K562 (cell line): Measurements from ENCODE around the gene MBNL1. TPM values are rescaled to one million over a fixed set of nuclear protein-coding genes. Genes with fewer than 3 reads are reported as not detected.

Source experiments
- C11orf30 ChIP-seq: fragments of 450-650 bp; IDR thresholded peaks from 2 replicates; pipeline ENCODE4 v1.6.1; 2016; ENCODE audit warnings: low read depth, mild to moderate bottlenecking
- HNRNPH1 ChIP-seq: fragments of 200-400 bp; formaldehyde crosslinking; optimal IDR thresholded peaks from 2 replicates; pipeline ENCODE3; 2017; ENCODE audit warnings: low read depth, mild to moderate bottlenecking, low read length, moderate library complexity
- MEIS2 ChIP-seq: fragments of 450-650 bp; IDR thresholded peaks from 2 replicates; pipeline ENCODE4 v1.6.1; 2014; ENCODE audit warnings: mild to moderate bottlenecking; ENCODE audit not compliant: partially characterized antibody
- PPARD ChIP-seq: fragments of 250-450 bp; sonication (Bioruptor Pico); IDR thresholded peaks from 2 replicates; pipeline ENCODE4 v1.8.0; 2022; ENCODE audit warnings: inconsistent platforms, mild to moderate bottlenecking, moderate library complexity
- PREB ChIP-seq: sonication (generic); formaldehyde crosslinking; IDR thresholded peaks from 2 replicates; pipeline ENCODE4 v1.8.1; 2023; ENCODE audit warnings: mild to moderate bottlenecking, missing genetic modification reagents
- PTBP1 ChIP-seq: fragments of 200-400 bp; formaldehyde crosslinking; IDR thresholded peaks from 2 replicates; pipeline ENCODE4 v1.6.1; 2017; ENCODE audit warnings: low read depth, low read length
- RBM15 ChIP-seq: fragments of 200-400 bp; formaldehyde crosslinking; IDR thresholded peaks from 2 replicates; pipeline ENCODE4 v1.6.1; 2018; ENCODE audit warnings: mild to moderate bottlenecking, low read length, moderate library complexity; ENCODE audit not compliant: insufficient read depth
- TAF7 ChIP-seq: fragments of 450-650 bp; IDR thresholded peaks from 2 replicates; pipeline ENCODE4 v1.6.1; 2016; ENCODE audit warnings: missing genetic modification characterization, missing compliant biosample characterization
- TCF3 ChIP-seq: sonication (generic); formaldehyde crosslinking; IDR thresholded peaks from 2 replicates; pipeline ENCODE4 v1.4.0; 2020; ENCODE audit warnings: mild to moderate bottlenecking, missing genetic modification reagents
- THAP12 ChIP-seq: fragments of 250-450 bp; sonication (Bioruptor Pico); IDR thresholded peaks from 2 replicates; pipeline ENCODE4 v1.9.0; 2021; ENCODE audit warnings: mild to moderate bottlenecking, inconsistent platforms
- TSHZ1 ChIP-seq: fragments of 250-450 bp; sonication (Bioruptor Pico); IDR thresholded peaks from 2 replicates; pipeline ENCODE4 v1.4.0; 2020; ENCODE audit warnings: mild to moderate bottlenecking, moderate library complexity
- U2AF1 ChIP-seq: fragments of 200-400 bp; formaldehyde crosslinking; optimal IDR thresholded peaks from 2 replicates; pipeline ENCODE3; 2017; ENCODE audit warnings: mild to moderate bottlenecking, low read depth, low read length, moderate library complexity
- ZBTB11 ChIP-seq, 3 experiments: fragments of 200-800 bp in 1 of 3; fragments of 250-450 bp in 1 of 3; fragments of 450-650 bp in 1 of 3; sonication (Bioruptor Pico) in 1 of 3; sonication (Bioruptor generic) in 1 of 3; formaldehyde crosslinking in 1 of 3; IDR thresholded peaks; 2 replicates each; pipeline versions ENCODE4 v1.6.1 to v1.8.0; 2016 to 2022; ENCODE audit warnings: mild to moderate bottlenecking in 2 of 3, missing genetic modification characterization in 2 of 3, missing compliant biosample characterization in 1 of 3, moderate library complexity in 1 of 3
- ZNF778 ChIP-seq: fragments of 450-650 bp; formaldehyde crosslinking; IDR thresholded peaks from 2 replicates; pipeline ENCODE4 v1.4.0; 2020; ENCODE audit warnings: mild to moderate bottlenecking, moderate library complexity
- polyA plus RNA-seq, 8 experiments: library from polyadenylated mRNA; depleted of rRNA in 4 of 8; stranded (reverse) in 5 of 8; unstranded in 3 of 8; fragments of >200 nt; fragmentation: Nextera tagmentation in 2 of 8; fragmentation: Illumina TruSeq in 1 of 8; extraction: Ambion mirVana in 2 of 8; extraction: Trizol in 1 of 8; gene quantifications; 2 replicates each; pipeline versions ENCODE4 v1.2.1 to v1.2.3, GENCODE V29; 2011 to 2014; ENCODE audit warnings: inconsistent platforms in 1 of 8, missing spikeins in 1 of 8
- total RNA-seq, 7 experiments: library from RNA; depleted of rRNA in 6 of 7; stranded (reverse); fragments of >200 nt in 6 of 7; fragmentation: Illumina TruSeq in 2 of 7; extraction: Trizol in 2 of 7; gene quantifications; 2 replicates each; pipeline versions ENCODE4 v1.2.1 to v1.2.3, GENCODE V29; 2011 to 2021; ENCODE audit warnings: low replicate concordance in 1 of 7

Gene MBNL1
- total and polyA plus RNA-seq, 9 of the 15 experiments (the other 6 are each of a cell fraction or from before 2014, with no cell fraction given): 70.3 to 243 (median 220) TPM

DNA sequence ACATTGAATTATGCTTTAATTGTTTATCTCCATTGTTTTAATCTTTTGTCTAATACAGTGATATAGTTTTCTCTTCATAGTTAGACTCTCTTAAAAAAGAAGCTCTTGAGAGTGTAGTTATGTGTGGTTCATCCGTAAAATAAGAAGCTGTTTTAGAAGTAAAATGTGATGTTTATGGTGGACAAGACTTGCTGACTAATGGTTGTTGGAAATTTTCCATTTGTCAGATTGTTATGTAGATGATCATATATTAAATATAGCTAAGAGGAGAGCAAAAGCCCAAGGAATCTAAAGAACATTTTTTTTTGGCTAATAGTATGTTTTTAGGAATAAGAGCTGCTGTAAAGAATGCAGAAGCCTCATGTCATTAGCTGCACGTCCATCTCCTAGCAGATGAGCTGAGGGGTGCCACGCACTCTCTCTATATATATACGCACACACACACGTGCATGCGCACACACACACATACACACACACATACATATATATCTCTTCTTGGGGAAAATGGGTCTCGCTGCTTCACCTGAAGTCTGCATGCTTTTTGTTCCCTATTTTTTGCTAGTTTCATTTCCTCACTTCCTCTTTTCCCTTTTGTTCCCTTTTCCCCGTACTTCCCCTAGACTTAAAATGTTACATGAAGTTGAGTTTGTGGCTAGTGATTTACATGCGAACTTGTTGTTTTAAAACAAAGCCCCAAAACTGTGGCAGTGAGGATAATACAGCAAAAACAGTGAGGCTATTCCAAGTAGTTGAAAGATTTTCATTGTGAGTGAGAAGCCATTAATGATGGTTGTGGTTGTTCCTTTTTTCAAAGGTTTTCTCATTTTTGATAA, 107.8 kb downstream of the MBNL1 start (continued):
- TF ChIP-seq ZBTB11 (CRISPR knock-in tag; IDR thresholded peaks at IDR 0.05) (no peak), TCF3 (CRISPR knock-in tag) (no peak), C11orf30 (peak; percentile 83), HNRNPH1 (no peak), PPARD (CRISPR knock-in tag) (no peak), RBM15 (no peak), ZNF778 (CRISPR knock-in tag) (no peak), U2AF1 (no peak), PTBP1 (no peak), MEIS2 (peak; percentile 22), PREB (CRISPR knock-in tag) (no peak), THAP12 (CRISPR knock-in tag) (no peak), TSHZ1 (CRISPR knock-in tag) (no peak), TAF7 (tag) (no peak)
